H4 (cell line): Measurements from ENCODE around the gene SORCS1. TPM values are rescaled to one million over a fixed set of nuclear protein-coding genes. Genes with fewer than 3 reads are reported as not detected.
A peak's percentile ranks its signal among the peaks of the same experiment; 100 is the strongest.

ENCODE experiments used
- DNase-seq: peaks from one replicate; pipeline ENCODE4 v3.0.0-alpha.2; 2015; ENCODE audit warnings: low spot score
- total RNA-seq: library from RNA; depleted of rRNA; stranded (reverse); fragments of >200 nt; shearing (Covaris generic); gene quantifications from 2 replicates; pipeline ENCODE4 v1.2.3, GENCODE V29; 2014

The SORCS1 gene
- total RNA-seq, 1 experiment from 2014 or later: 0.35 TPM

- no peak for DNase-seq
Observed at GRCh38 chr10:106900016-106900652, 264.4 kb downstream of the SORCS1 start.

GRCh38 chr10:106898446-106898845 is 266.1 kb downstream of the SORCS1 start:
- DNase-seq: no peak

GRCh38 chr10:106897719-106898118 is 266.8 kb downstream of the SORCS1 start:
- peak; percentile 11 for DNase-seq

GRCh38 chr10:106894692-106895091 is 269.8 kb downstream of the SORCS1 start:
- no peak for DNase-seq

GRCh38 chr10:106877574-106877973 is 286.9 kb downstream of the SORCS1 start:
- DNase-seq: no peak

- no peak for DNase-seq
Observed at GRCh38 chr10:106874604-106874889, 290.0 kb downstream of the SORCS1 start.

GRCh38 chr10:106873770-106874603 is 290.5 kb downstream of the SORCS1 start:
- no peak for DNase-seq

- DNase-seq: no peak
Observed at GRCh38 chr10:106872176-106872575, 292.3 kb downstream of the SORCS1 start.

- no peak for DNase-seq
Observed at GRCh38 chr10:106866244-106866845, 298.2 kb downstream of the SORCS1 start.

- no peak for DNase-seq
Observed at GRCh38 chr10:106864031-106864430, 300.5 kb downstream of the SORCS1 start.

- no peak for DNase-seq
Observed at GRCh38 chr10:106863549-106863948, 301.0 kb downstream of the SORCS1 start.

- DNase-seq: no peak
Observed at GRCh38 chr10:106859892-106860652, 304.4 kb downstream of the SORCS1 start.

- no peak for DNase-seq
Observed at GRCh38 chr10:106857728-106858127, 306.8 kb downstream of the SORCS1 start.

GRCh38 chr10:106857213-106857612 is 307.3 kb downstream of the SORCS1 start:
- no peak for DNase-seq

GRCh38 chr10:106836933-106837663 is 327.4 kb downstream of the SORCS1 start:
- DNase-seq: peak; percentile 16

GRCh38 chr10:106832846-106833245 is 331.7 kb downstream of the SORCS1 start:
- DNase-seq: no peak

- DNase-seq: no peak
Observed at GRCh38 chr10:106830471-106830870, 334.0 kb downstream of the SORCS1 start.

- DNase-seq: no peak
Observed at GRCh38 chr10:106830006-106830405, 334.5 kb downstream of the SORCS1 start.

- no peak for DNase-seq
Observed at GRCh38 chr10:106826716-106827115, 337.8 kb downstream of the SORCS1 start.

GRCh38 chr10:106825576-106826364 is 338.7 kb downstream of the SORCS1 start:
- no peak for DNase-seq

GRCh38 chr10:106820579-106820978 is 343.9 kb downstream of the SORCS1 start:
- no peak for DNase-seq
